Caco-2 (cell line): ENCODE results near the gene EPM2A. TPM values are rescaled to one million over a fixed set of nuclear protein-coding genes. Genes with fewer than 3 reads are reported as not detected.

Experiments used
- BruUV-seq: library from RNA; stranded (reverse); fragments of 400-500 nt; replicated peaks from 2 replicates; lab custom pipeline; 2021; lab: Mats Ljungman, UMichigan
- CTCF ChIA-PET: fragments of 300-600 bp; sonication (Branson Sonifier 250); formaldehyde crosslinking; loops from one replicate; lab custom pipeline; 2022; ENCODE audit warnings: antibody characterized with exemption; lab: Charles Lee
- POLR2A ChIA-PET: fragments of 300-600 bp; sonication (Branson Sonifier 250); formaldehyde crosslinking; loops from one replicate; lab custom pipeline; 2022; ENCODE audit warnings: antibody characterized with exemption; lab: Charles Lee
- DNase-seq, 2 experiments: peaks; one replicate each; pipeline versions ENCODE4 v3.0.0 to v3.0.0-alpha.2; 2020 to 2022
- H3K27me3 ChIP-seq: replicated peaks from 2 replicates; pipeline ENCODE4 v1.6.0; 2011; ENCODE audit warnings: low read length; ENCODE audit not compliant: control insufficient read depth, insufficient read depth
- H3K36me3 ChIP-seq: 2 replicates; pipeline ENCODE4 v1.5.1; 2011; ENCODE audit warnings: low read length; ENCODE audit not compliant: control insufficient read depth, insufficient read depth
- H3K4me1 ChIP-seq: fragments of 250-450 bp; sonication (Bioruptor Pico); 2 replicates; pipeline ENCODE4 v1.5.1; 2020; ENCODE audit warnings: mild to moderate bottlenecking
- H3K4me3 ChIP-seq: 2 replicates; pipeline ENCODE4 v1.5.1; 2011; ENCODE audit warnings: low read depth, mild to moderate bottlenecking, control low read depth, low read length
- H3K9me3 ChIP-seq: fragments of 250-450 bp; sonication (Bioruptor Pico); 2 replicates; pipeline ENCODE4 v1.5.1; 2020; ENCODE audit warnings: mild to moderate bottlenecking, moderate library complexity
- H3K27ac Mint-ChIP-seq: one replicate; pipeline ENCODE4 v1.8.0; 2022; ENCODE audit warnings: mixed read lengths; ENCODE audit not compliant: unreplicated experiment
- H3K27me3 Mint-ChIP-seq: one replicate; pipeline ENCODE4 v1.8.0; 2022; ENCODE audit warnings: mixed read lengths; ENCODE audit not compliant: insufficient read depth, unreplicated experiment
- H3K36me3 Mint-ChIP-seq: one replicate; pipeline ENCODE4 v1.8.0; 2022; ENCODE audit warnings: mild to moderate bottlenecking, mixed read lengths; ENCODE audit not compliant: insufficient read depth, unreplicated experiment
- H3K4me1 Mint-ChIP-seq: one replicate; pipeline ENCODE4 v1.8.0; 2022; ENCODE audit warnings: low read depth, mixed read lengths; ENCODE audit not compliant: unreplicated experiment
- H3K4me3 Mint-ChIP-seq: one replicate; pipeline ENCODE4 v1.8.0; 2022; ENCODE audit warnings: mild to moderate bottlenecking, moderate library complexity, mixed read lengths; ENCODE audit not compliant: unreplicated experiment
- H3K9me3 Mint-ChIP-seq: one replicate; pipeline ENCODE4 v1.8.0; 2022; ENCODE audit warnings: mixed read lengths; ENCODE audit not compliant: unreplicated experiment
- CTCF ChIP-seq, 2 experiments: fragments of 200-600 bp in 1 of 2; IDR thresholded peaks; 1 replicate in 1 of 2; 2 replicates in 1 of 2; pipeline versions ENCODE4 v1.5.1 to v1.8.0; 2011 to 2022; ENCODE audit warnings: antibody characterized with exemption in 1 of 2, control low read depth in 1 of 2, inconsistent platforms in 1 of 2, low read depth in 1 of 2, low read length in 1 of 2, mild to moderate bottlenecking in 1 of 2, moderate library complexity in 1 of 2; ENCODE audit not compliant: insufficient read depth in 1 of 2, severe bottlenecking in 1 of 2, unreplicated experiment in 1 of 2
- intact Hi-C: fragments of 100-400 bp; cut with micrococcal nuclease; formaldehyde crosslinking; loops from one replicate; pipeline ENCODE4 v1.10.0; 2022; ENCODE audit not compliant: unreplicated experiment
- total RNA-seq: library from RNA; stranded (reverse); gene quantifications from 2 replicates; pipeline ENCODE4 v1.2.3, GENCODE V29; 2022

The EPM2A gene
- total RNA-seq, 1 experiment from 2014 or later = 6.9 TPM

GRCh38 chr6:145729887-145730286, 5.4 kb downstream of the EPM2A start:
- H3K4me3 ChIP-seq = no peak overlapping the region
- ChIA-PET CTCF (no interaction called here), POLR2A (no interaction called here)
- Mint-ChIP-seq H3K4me3 (no peak overlapping the region), H3K9me3 (peaks cover 28% of the 10 kb centered on the region), H3K36me3 (peaks cover 7% of the 10 kb centered on the region), H3K27ac (no peak overlapping the region), H3K27me3 (no peaks in the 10 kb centered on the region), H3K4me1 (peaks cover 10% of the 10 kb centered on the region)
- intact Hi-C loops = no loop called here
- no peak for TF ChIP-seq CTCF (IDR thresholded peaks at IDR 0.05; ENCODE audit: insufficient read depth in 1 of 2, low read depth in 1 of 2, low read length in 1 of 2, severe bottlenecking in 1 of 2, unreplicated experiment in 1 of 2)
- no peak for DNase-seq
- no peaks in the 10 kb centered on the region for H3K27me3 ChIP-seq
- H3K9me3 ChIP-seq = peaks cover 8% of the 10 kb centered on the region
- no peaks in the 10 kb centered on the region for H3K36me3 ChIP-seq
- no TSS peak for BruUV-seq
- H3K4me1 ChIP-seq = 0 out of 2 replicates have a peak, but pooled peaks cover 10% of the 10 kb centered on the region

GRCh38 chr6:145728444-145729385, 6.6 kb downstream of the EPM2A start:
- no peak for DNase-seq
- no TSS peak for BruUV-seq
- Mint-ChIP-seq H3K4me3 (no peak overlapping the region), H3K27ac (no peak overlapping the region), H3K27me3 (no peaks in the 10 kb centered on the region), H3K9me3 (peaks cover 28% of the 10 kb centered on the region), H3K36me3 (no peaks in the 10 kb centered on the region), H3K4me1 (peaks cover 10% of the 10 kb centered on the region)
- TF ChIP-seq CTCF (IDR thresholded peaks at IDR 0.05; ENCODE audit: insufficient read depth in 1 of 2, low read depth in 1 of 2, low read length in 1 of 2, severe bottlenecking in 1 of 2, unreplicated experiment in 1 of 2) = no peak
- POLR2A ChIA-PET = no interaction called here
- Histone ChIP-seq H3K4me1 (0 out of 2 replicates have a peak, but pooled peaks cover 10% of the 10 kb centered on the region), H3K9me3 (peaks cover 8% of the 10 kb centered on the region), H3K36me3 (no peaks in the 10 kb centered on the region), H3K4me3 (no peak overlapping the region), H3K27me3 (no peaks in the 10 kb centered on the region)
- CTCF ChIA-PET = no interaction called here
- intact Hi-C loops = no loop called here

- DNase-seq = no peak
- H3K36me3 Mint-ChIP-seq = no peaks in the 10 kb centered on the region
- POLR2A ChIA-PET = no interaction called here
These were observed 7.4 kb downstream of the EPM2A start for GRCh38 chr6:145727817-145728388.

More at GRCh38 chr6:145727817-145728388, 7.4 kb downstream of the EPM2A start:
- Histone ChIP-seq H3K36me3 (no peaks in the 10 kb centered on the region), H3K4me1 (0 out of 2 replicates have a peak, but pooled peaks cover 10% of the 10 kb centered on the region), H3K27me3 (no peaks in the 10 kb centered on the region), H3K4me3 (no peak overlapping the region), H3K9me3 (peaks cover 8% of the 10 kb centered on the region)
- Mint-ChIP-seq H3K27ac (no peak overlapping the region), H3K9me3 (peaks cover 29% of the 10 kb centered on the region), H3K27me3 (no peaks in the 10 kb centered on the region), H3K4me3 (no peak overlapping the region), H3K4me1 (peaks cover 10% of the 10 kb centered on the region)
- no peak for TF ChIP-seq CTCF (IDR thresholded peaks at IDR 0.05; ENCODE audit: insufficient read depth in 1 of 2, low read depth in 1 of 2, low read length in 1 of 2, severe bottlenecking in 1 of 2, unreplicated experiment in 1 of 2)
- intact Hi-C loops = no loop called here
- BruUV-seq = no TSS peak
- CTCF ChIA-PET = no interaction called here
